Neural progenitor cell (in vitro differentiated cells): Measurements from ENCODE around the gene SUN5.

Experiments used
- EZH2 ChIP-seq: fragments of 200-600 bp; sonication (generic); IDR thresholded peaks from 2 replicates; pipeline ENCODE4 v1.6.1; 2017; ENCODE audit warnings: antibody characterized with exemption, mild to moderate bottlenecking, moderate library complexity
- TF ChIP-seq, protein P1 (sequence below): fragments of 200-600 bp; sonication (generic); IDR thresholded peaks from 2 replicates; pipeline ENCODE4 v1.5.1; 2017; ENCODE audit warnings: antibody characterized with exemption, mild to moderate bottlenecking

DNA sequence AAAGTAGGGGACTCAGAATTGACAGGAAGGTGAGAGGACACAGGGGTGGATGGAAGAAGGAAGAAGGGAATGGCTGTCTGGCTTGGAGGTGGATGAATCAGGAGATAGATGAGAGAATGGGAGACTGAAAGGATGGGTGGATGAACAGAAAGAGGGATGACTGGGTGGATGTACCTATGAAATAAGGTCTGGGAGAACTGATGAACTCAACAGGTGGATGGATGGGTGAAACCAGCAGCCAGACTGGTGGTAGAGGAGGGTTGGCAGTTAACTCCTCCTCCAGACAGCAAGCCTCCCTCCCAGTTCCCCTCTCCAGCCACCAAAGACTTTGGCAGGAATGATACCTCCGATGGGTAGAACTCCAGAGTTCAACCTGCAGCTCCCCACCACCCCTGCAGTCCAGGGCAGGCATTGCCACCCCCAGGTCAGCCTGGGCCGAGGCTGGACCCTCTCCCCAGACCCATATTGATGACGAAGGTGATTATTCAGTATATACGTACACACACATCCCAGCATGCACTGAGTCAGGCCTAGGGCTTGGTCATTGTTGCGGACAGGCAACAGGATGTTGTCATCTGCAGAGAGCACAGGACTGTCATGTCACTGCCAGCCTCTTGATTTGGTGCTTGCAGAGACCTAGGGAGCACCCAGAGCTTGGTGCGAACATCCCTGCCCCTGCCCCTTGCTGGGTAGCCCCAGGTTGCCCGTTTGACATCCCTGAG is 2.0 kb downstream of the SUN5 start:
- TF ChIP-seq, protein P1, sequence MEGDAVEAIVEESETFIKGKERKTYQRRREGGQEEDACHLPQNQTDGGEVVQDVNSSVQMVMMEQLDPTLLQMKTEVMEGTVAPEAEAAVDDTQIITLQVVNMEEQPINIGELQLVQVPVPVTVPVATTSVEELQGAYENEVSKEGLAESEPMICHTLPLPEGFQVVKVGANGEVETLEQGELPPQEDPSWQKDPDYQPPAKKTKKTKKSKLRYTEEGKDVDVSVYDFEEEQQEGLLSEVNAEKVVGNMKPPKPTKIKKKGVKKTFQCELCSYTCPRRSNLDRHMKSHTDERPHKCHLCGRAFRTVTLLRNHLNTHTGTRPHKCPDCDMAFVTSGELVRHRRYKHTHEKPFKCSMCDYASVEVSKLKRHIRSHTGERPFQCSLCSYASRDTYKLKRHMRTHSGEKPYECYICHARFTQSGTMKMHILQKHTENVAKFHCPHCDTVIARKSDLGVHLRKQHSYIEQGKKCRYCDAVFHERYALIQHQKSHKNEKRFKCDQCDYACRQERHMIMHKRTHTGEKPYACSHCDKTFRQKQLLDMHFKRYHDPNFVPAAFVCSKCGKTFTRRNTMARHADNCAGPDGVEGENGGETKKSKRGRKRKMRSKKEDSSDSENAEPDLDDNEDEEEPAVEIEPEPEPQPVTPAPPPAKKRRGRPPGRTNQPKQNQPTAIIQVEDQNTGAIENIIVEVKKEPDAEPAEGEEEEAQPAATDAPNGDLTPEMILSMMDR, result no peak
- no peak for TF ChIP-seq EZH2
